ENCODE measurements around the gene RSPRY1. TPM values are rescaled to one million over a fixed set of nuclear protein-coding genes. Genes with fewer than 3 reads are reported as not detected.

Gene RSPRY1
- total RNA-seq, 1 experiment from 2014 or later: 57.7 TPM

- no peak for DNase-seq
- Mint-ChIP-seq H3K36me3 (ENCODE audit: insufficient read depth, unreplicated experiment) (peaks cover 37% of the 10 kb centered on the region), H3K4me3 (ENCODE audit: unreplicated experiment) (no peak overlapping the region), H3K4me1 (ENCODE audit: low read depth, unreplicated experiment) (no peaks in the 10 kb centered on the region), H3K27ac (ENCODE audit: unreplicated experiment) (no peak overlapping the region), H3K27me3 (ENCODE audit: insufficient read depth, unreplicated experiment) (no peaks in the 10 kb centered on the region), H3K9me3 (ENCODE audit: unreplicated experiment) (no peaks in the 10 kb centered on the region)
- Histone ChIP-seq H3K36me3 (ENCODE audit: control insufficient read depth, insufficient read depth, low read length) (no peaks in the 10 kb centered on the region; the same call in 1 of the 2 replicates), H3K4me1 (no peaks in the 10 kb centered on the region), H3K9me3 (no peaks in the 10 kb centered on the region), H3K4me3 (ENCODE audit: low read depth, low read length) (no peak overlapping the region), H3K27me3 (replicated peaks; ENCODE audit: control insufficient read depth, insufficient read depth, low read length) (no peaks in the 10 kb centered on the region)
- no TSS peak for BruUV-seq (replicated peaks)
- no peak for TF ChIP-seq CTCF (IDR thresholded peaks at IDR 0.05; ENCODE audit: insufficient read depth in 1 of 2, low read depth in 1 of 2, low read length in 1 of 2, severe bottlenecking in 1 of 2, unreplicated experiment in 1 of 2)
- ChIA-PET POLR2A (interaction anchor here (0.7 kb wide), 1 partner anchor 43 kb away, joined by 3 read pairs; the partner anchor contains the start of gene ARL2BP), CTCF (no interaction called here)
- intact Hi-C loops (cut with micrococcal nuclease; ENCODE audit: unreplicated experiment): no loop called here
Observed at GRCh38 chr16:57202095-57202886, 16.2 kb downstream of the RSPRY1 start.

DNA sequence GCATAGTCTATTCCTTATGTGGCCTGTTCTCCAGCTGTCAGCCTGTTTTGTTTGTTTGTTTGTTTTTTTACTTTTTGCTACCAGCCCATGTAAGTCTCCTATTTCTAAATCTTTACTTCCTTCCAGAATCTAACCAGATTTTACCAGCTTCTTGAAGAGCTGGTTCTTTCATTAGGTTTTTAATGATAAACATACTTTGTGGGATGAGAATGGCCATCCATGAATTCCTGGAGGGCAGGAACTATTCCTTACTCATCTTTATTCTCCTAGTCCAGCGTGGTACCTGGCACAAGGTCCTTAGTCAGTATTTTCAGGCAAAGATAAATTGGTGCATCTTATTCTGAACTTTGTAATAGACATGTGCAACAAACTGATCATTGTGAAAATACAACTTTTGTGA lies 17.3 kb downstream of the RSPRY1 start:
- Histone ChIP-seq H3K36me3 (ENCODE audit: control insufficient read depth, insufficient read depth, low read length) (no peaks in the 10 kb centered on the region; the same call in 1 of the 2 replicates), H3K4me1 (no peaks in the 10 kb centered on the region), H3K4me3 (ENCODE audit: low read depth, low read length) (no peak overlapping the region), H3K9me3 (no peaks in the 10 kb centered on the region), H3K27me3 (replicated peaks; ENCODE audit: control insufficient read depth, insufficient read depth, low read length) (no peaks in the 10 kb centered on the region)
- H3K4me1 Mint-ChIP-seq (ENCODE audit: low read depth, unreplicated experiment): no peaks in the 10 kb centered on the region
- TF ChIP-seq CTCF (IDR thresholded peaks at IDR 0.05; ENCODE audit: insufficient read depth in 1 of 2, low read depth in 1 of 2, low read length in 1 of 2, severe bottlenecking in 1 of 2, unreplicated experiment in 1 of 2): no peak
- CTCF ChIA-PET: no interaction called here
- no peak overlapping the region for H3K4me3 Mint-ChIP-seq (ENCODE audit: unreplicated experiment)
- intact Hi-C loops (cut with micrococcal nuclease; ENCODE audit: unreplicated experiment): no loop called here
- no peak overlapping the region for H3K27ac Mint-ChIP-seq (ENCODE audit: unreplicated experiment)
- H3K9me3 Mint-ChIP-seq (ENCODE audit: unreplicated experiment): no peaks in the 10 kb centered on the region
- no peaks in the 10 kb centered on the region for H3K27me3 Mint-ChIP-seq (ENCODE audit: insufficient read depth, unreplicated experiment)
- BruUV-seq (replicated peaks): no TSS peak
- no peak for DNase-seq
- POLR2A ChIA-PET: no interaction called here
- peaks cover 47% of the 10 kb centered on the region for H3K36me3 Mint-ChIP-seq (ENCODE audit: insufficient read depth, unreplicated experiment)

DNA sequence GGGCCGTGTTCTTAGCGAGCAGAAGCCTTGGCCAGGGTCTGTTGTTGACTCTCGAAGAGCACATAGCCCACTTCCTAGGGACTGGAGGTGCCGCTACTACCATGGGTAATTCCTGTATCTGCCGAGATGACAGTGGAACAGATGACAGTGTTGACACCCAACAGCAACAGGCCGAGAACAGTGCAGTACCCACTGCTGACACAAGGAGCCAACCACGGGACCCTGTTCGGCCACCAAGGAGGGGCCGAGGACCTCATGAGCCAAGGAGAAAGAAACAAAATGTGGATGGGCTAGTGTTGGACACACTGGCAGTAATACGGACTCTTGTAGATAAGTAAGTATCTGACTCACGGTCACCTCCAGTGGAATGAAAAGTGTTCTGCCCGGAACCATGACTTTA lies 18.5 kb downstream of the RSPRY1 start:
- intact Hi-C loops (cut with micrococcal nuclease; ENCODE audit: unreplicated experiment): no loop called here
- no peak for TF ChIP-seq CTCF (IDR thresholded peaks at IDR 0.05; ENCODE audit: insufficient read depth in 1 of 2, low read depth in 1 of 2, low read length in 1 of 2, severe bottlenecking in 1 of 2, unreplicated experiment in 1 of 2)
- Mint-ChIP-seq H3K27ac (ENCODE audit: unreplicated experiment) (no peak overlapping the region), H3K4me1 (ENCODE audit: low read depth, unreplicated experiment) (no peaks in the 10 kb centered on the region), H3K36me3 (ENCODE audit: insufficient read depth, unreplicated experiment) (peaks cover 59% of the 10 kb centered on the region), H3K9me3 (ENCODE audit: unreplicated experiment) (no peaks in the 10 kb centered on the region), H3K27me3 (ENCODE audit: insufficient read depth, unreplicated experiment) (no peaks in the 10 kb centered on the region), H3K4me3 (ENCODE audit: unreplicated experiment) (no peak overlapping the region)
- Histone ChIP-seq H3K9me3 (no peaks in the 10 kb centered on the region), H3K27me3 (replicated peaks; ENCODE audit: control insufficient read depth, insufficient read depth, low read length) (no peaks in the 10 kb centered on the region), H3K36me3 (ENCODE audit: control insufficient read depth, insufficient read depth, low read length) (no peaks in the 10 kb centered on the region), H3K4me1 (no peaks in the 10 kb centered on the region), H3K4me3 (ENCODE audit: low read depth, low read length) (no peak overlapping the region)
- TSS peak; percentile 18 for BruUV-seq (replicated peaks)
- ChIA-PET POLR2A (no interaction called here), CTCF (no interaction called here)
- peak in 1 of 2 experiments; percentile 17 for DNase-seq

Measured in Caco-2 (cell line).